Measurements from ENCODE around the gene EPC2.

GRCh38 chr2:148602885-148603561 lies 41.5 kb upstream of the EPC2 start:
- TF ChIP-seq POLR2AphosphoS5 (IDR thresholded peaks at IDR 0.05; ENCODE audit: low read depth, low read length): no peak
- TF ChIP-seq POLR2A (IDR thresholded peaks at IDR 0.05; ENCODE audit: low read depth, low read length): no peak
- TF ChIP-seq TAF1 (IDR thresholded peaks at IDR 0.05; ENCODE audit: low read depth, low read length): no peak
- TF ChIP-seq SPI1 (IDR thresholded peaks at IDR 0.05; ENCODE audit: low read depth, low read length): no peak
